Measurements from ENCODE around the gene CTSA.
"Not testable (repeated sequence)": the region's sequence is repeated elsewhere in the genome, so short reads cannot be mapped to it uniquely, and the experiment has no call there.

Gene CTSA

DNA sequence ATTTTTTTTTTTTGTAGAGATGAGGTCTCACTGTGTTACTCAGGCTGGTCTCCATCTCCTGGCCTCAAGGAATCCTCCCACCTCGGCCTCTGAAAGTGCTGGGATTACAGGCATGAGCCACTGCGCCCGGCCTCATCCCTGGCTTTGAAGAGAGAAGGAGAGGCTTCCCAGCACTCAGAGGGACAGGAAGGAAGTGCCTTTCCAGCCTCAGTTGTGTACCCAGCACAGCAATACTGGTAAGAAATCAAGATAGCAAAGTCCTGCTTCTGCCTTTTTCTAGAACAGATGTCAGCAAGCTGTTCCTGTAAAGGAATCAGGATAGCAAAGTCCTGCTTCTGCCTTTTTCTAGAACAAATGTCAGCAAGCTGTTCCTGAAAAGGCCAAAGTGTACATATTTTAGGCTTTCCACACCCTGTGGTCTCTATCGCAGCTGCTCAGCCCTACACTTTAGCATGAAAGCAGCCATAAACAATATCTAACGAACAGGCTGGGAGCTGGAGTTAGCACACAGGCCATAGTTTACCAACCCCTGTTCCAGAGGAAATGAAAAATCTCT is 27.1 kb downstream of the CTSA start:
- no peak for DNase-seq (ENCODE audit: low read depth)

GRCh38 chr20:45918779-45919537 is 27.8 kb downstream of the CTSA start:
- no peak for DNase-seq (ENCODE audit: low read depth)

GRCh38 chr20:45919542-45920399 is 28.6 kb downstream of the CTSA start:
- no peak for DNase-seq (ENCODE audit: low read depth)

- DNase-seq (ENCODE audit: low read depth): no peak
Observed at GRCh38 chr20:45920462-45921336, 29.6 kb downstream of the CTSA start.

GRCh38 chr20:45921337-45922189 is 30.4 kb downstream of the CTSA start:
- DNase-seq (ENCODE audit: low read depth): no peak

GRCh38 chr20:45924391-45925261 is 33.5 kb downstream of the CTSA start:
- no peak for DNase-seq (ENCODE audit: low read depth)

GRCh38 chr20:45925821-45926506 is 34.8 kb downstream of the CTSA start:
- no peak for DNase-seq (ENCODE audit: low read depth)

DNA sequence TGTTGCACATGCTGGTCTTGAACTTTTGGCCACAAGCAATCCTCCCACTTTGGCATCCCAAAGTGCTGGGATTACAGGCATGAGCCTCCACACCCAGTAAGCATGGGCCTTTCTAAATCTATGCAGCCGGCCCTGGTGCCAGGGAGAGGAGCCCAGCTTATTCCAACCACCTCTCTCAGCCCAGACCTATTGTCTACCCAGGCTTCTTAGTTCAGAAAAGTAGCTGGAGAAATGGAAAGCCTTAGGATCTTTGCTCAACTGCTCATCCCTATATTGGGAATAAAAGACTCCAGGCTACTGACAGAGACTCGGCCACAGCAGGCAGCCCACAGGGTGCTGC is 35.6 kb downstream of the CTSA start:
- DNase-seq (ENCODE audit: low read depth): no peak

DNA sequence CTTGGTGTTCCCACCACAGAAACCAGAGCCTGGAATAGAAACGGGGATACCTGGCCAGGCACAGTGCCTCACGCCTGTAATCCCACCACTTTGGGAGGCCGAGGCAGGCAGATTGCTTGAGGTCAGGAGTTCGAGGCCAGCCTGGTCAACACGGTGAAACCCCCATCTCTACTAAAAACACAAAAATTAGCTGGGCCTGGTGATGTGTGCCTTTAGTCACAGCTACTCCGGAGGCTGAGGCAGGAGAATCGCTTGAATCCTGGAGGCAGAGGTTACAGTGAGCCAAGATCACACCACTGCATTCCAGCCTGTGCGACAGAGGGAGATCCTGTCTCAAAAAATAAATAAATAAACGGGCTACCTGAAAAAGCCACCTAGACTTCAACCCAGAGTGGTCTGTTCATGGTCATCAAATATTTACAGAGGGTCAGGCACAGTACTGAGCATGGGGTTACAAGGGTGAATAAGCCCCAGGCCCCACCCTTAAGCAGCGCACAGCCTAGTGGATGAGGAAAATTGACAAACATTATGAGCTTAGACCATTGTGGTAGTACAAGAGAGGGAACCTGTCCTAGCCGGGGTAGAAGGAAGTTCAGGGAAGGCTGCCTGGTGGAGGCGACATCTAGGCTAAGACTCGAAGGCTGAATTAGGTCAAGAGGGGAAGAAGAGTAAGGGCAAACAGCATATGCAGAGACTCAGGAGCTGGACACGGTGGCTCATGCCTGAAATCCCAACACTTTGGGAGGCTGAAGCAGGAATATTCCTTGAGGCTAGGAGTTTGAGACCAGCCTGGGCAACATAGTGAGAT is 36.1 kb downstream of the CTSA start:
- no peak for DNase-seq (ENCODE audit: low read depth)

- not testable (repeated sequence) for DNase-seq (ENCODE audit: low read depth)
Observed at GRCh38 chr20:45931680-45932079, 40.5 kb downstream of the CTSA start.

DNA sequence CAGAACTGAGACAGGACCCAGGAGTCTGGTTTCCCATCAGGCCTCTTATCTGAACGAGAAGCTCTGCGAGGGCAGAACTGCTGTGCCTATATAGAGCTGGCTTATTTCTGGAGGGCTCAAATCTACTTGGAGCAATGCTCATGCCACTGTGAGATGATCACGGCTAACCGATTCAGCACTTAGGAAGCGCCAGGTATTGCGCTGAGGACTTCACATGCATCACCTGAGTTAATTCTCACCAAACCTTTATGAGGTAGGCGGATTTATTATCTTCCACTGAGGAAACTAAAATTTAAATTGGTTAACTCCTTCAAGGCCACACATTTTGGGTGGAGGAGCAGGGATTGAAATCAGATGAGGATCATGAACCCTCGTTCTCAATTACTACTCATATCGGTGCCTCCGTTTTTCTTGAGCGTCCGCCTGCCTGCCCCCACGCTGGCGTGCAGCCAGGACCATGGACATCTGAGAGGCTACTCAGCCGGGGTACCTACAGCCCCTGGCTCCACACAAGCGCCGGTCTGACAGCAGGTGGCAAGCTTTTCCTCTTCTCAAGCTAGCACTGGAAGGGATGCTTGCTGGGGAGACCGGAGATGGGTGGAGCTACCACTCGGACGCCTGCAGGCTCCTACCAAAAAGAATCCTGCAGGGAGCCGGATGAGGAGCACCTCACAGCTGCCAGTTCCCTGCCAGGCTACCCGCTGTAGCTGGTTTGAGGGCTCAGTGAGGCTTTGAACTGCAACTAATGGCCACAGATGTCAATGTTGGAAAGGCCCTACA is 42.3 kb downstream of the CTSA start:
- DNase-seq (ENCODE audit: low read depth): peak; percentile 12

DNA sequence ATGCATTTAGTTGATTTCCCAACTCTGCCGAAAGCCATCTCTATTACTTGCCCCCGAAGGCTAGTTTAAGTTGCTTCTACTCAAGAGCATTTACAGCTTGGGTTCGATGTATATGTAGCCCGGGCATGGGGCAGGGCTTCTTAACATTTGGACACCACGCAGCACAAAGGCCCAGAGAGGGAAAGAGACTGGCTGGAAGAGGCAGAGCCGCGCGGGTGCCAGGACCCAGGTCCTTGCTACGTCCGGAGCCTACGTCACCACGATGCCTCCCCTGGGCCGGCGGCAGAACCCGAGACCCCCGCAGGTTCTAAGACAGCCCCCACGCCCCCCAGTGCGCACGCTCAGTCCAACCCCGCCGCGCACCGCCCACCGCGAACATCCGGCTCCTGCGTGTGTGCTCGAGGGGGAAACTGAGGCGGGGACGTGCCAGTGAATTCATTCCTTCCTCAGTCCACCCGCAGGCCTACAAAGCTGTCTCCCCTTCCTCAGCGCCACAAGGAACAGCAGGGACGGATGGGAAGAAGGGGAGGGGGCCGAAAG is 43.0 kb downstream of the CTSA start:
- no peak for DNase-seq (ENCODE audit: low read depth)

GRCh38 chr20:45934586-45935415 is 43.7 kb downstream of the CTSA start, which contains the start of gene PCIF1:
TSS of gene PCIF1 (plus strand) at chr20:45934683. CDS start at chr20:45939000, 4,317 bp downstream.
- peak; percentile 97 for DNase-seq (ENCODE audit: low read depth)

GRCh38 chr20:45935416-45936046 is 44.4 kb downstream of the CTSA start:
- DNase-seq (ENCODE audit: low read depth): no peak

DNA sequence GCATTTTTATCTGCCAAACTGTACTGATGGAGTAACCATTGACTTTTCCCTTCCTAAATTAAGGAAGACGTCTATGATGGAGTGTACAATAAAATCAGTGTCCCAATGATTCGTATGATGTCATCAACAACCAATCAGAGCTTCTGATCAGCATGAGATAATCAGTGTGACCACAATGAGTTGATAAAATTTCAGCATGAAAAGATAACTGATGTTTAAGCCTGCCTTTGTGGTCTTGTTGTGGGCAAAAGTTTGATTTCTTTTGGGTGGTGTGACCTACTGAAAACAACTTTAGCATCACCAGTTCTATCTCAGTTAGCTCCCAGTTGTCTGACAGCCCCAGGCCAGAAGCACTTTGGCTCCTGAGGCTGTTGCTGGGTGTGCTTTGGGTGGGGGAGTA is 46.6 kb downstream of the CTSA start:
- DNase-seq (ENCODE audit: low read depth): no peak

All from activated gamma-delta T cell treated with anti-CD3 and anti-CD28 coated beads, Interleukin-2, amount 50 U/mL, for 16 hours (primary cell).